ENCODE measurements around the gene BTBD2.

The BTBD2 gene

DNA sequence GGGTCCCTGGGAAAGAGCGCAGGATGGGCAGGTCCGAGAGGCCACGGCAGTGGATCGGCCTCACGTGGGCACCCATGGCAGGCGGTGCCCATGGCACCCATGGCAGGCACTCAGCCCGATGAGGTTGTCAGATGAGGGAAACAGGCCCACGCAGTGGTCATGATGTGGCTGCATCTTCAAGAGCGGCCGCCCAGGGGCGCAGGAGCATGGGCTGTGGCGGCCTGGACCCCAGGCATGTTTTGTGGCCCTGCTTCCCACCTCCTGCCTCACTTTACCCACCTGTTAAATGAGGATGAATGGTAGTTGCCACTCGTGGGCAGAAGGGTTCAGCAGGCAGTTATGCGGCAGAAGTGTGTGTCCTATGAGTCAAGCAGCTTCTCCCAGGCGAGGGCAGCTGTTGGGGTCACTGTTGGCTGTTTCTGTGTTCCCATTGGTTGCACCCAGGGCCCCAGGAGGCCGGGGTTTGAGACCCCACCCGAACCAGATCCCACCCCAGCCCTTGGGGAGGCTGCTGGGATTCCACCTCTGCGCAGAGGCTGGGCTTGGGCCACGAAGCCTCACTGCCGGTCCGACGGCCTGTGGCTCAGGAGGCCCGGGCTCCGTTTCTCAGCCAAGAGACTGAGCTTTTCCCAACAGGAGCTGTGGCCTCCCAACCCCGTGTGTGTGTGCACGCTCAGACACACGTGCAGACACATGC is 44.6 kb downstream of the BTBD2 start:
- Histone ChIP-seq H3K27me3 (no peaks in the 10 kb centered on the region), H3K9me3 (no peaks in the 10 kb centered on the region), H3K4me1 (no peaks in the 10 kb centered on the region), H3K36me3 (peaks cover 0 to 55% (median 29%) of the 10 kb centered on the region in 3 donors), H3K4me3 (no peak overlapping the region), H3K27ac (no peak overlapping the region)
- TF ChIP-seq, protein P1, sequence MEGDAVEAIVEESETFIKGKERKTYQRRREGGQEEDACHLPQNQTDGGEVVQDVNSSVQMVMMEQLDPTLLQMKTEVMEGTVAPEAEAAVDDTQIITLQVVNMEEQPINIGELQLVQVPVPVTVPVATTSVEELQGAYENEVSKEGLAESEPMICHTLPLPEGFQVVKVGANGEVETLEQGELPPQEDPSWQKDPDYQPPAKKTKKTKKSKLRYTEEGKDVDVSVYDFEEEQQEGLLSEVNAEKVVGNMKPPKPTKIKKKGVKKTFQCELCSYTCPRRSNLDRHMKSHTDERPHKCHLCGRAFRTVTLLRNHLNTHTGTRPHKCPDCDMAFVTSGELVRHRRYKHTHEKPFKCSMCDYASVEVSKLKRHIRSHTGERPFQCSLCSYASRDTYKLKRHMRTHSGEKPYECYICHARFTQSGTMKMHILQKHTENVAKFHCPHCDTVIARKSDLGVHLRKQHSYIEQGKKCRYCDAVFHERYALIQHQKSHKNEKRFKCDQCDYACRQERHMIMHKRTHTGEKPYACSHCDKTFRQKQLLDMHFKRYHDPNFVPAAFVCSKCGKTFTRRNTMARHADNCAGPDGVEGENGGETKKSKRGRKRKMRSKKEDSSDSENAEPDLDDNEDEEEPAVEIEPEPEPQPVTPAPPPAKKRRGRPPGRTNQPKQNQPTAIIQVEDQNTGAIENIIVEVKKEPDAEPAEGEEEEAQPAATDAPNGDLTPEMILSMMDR (IDR thresholded peaks at IDR 0.05) = no peak
- intact Hi-C loops (cut with DNase I; ENCODE audit: low total_unique reads) = no loop called here
- DNase-seq = no peak

DNA sequence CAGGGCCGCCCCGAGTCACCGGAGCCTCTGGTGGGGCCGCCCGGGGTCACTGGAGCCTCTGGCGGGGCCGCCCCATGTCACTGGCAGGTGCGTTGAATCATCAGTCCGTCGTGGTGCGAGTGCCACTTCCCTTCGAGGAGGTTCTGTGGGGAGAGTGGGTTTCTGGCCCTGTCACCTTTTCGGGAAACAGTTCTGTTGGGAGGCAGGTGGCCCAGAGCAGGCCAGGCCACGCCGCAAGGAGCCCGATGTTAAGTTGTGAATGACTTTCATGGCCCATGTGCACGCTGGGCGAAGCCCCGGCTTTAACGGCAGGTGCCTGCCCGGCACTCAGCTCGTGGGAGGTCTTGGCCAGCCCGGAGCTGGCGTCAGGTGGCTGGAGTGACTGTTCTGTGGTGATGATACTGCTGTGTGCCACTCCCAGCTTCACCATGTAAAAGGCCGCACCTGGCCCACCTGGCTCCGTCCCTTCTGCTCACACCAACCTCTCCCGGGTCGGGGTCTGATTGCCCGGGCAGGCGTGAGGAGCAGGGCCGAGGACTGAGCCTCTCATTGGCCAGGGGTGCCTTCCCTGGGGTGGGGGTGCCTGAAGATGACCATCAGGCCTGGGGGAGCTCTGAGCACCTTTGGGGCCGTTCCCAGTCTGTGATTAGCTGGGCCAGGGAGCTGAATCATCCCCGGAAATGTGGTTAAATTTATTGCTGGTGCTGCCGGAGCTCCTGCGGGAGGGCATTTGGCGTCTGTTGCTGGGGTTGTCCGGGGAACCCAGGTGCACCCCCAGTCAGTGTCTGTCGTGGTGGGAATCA is 45.3 kb downstream of the BTBD2 start:
- TF ChIP-seq, protein P1 (IDR thresholded peaks at IDR 0.05) = no peak
- no peak for DNase-seq
- H3K4me3 ChIP-seq = no peak overlapping the region
- intact Hi-C loops (cut with DNase I; ENCODE audit: low total_unique reads) = no loop called here
- H3K27ac ChIP-seq = no peak overlapping the region
- H3K36me3 ChIP-seq = peaks cover 0 to 47% (median 22%) of the 10 kb centered on the region in 3 donors
- no peaks in the 10 kb centered on the region for H3K27me3 ChIP-seq
- H3K9me3 ChIP-seq = no peaks in the 10 kb centered on the region
- H3K4me1 ChIP-seq = no peaks in the 10 kb centered on the region

DNA sequence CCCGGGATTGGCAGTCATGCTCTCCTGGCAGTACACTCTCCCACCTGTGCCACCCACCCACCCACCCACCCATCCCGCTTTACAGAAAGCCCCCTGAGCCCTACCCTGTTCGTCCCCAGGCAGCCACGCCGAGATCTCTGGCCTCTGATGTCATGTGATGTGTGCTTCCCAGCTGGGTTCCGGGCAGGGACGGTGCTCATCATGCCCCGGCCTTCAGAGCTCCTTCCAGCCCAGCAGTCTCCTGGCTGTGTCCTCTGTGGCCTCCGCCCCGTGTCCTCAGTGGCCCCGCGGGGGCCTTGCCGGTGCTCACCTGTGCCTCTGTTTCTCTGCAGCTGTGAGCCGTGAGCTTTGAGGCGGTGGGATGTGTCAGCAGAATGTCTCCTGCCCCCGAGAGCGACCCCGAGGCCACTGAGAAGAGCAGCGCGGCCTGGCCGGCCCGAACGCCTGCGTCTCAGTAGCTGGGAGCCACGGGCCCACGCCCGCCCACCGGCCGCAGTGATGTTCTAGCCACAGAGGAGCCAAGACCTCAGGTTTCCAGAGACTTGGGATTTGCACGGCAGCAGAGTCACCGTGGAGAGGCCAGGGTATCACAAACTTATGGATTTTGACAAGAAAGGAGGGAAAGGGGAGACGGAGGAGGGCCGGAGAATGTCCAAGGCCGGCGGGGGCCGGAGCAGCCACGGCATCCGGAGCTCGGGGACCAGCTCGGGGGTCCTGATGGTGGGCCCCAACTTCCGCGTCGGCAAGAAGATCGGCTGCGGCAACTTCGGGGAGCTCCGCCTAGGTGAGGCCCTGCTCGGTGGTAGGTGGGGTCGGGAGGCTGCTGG is 46.1 kb downstream of the BTBD2 start:
- peaks cover 0 to 39% (median 18%) of the 10 kb centered on the region in 3 donors for H3K36me3 ChIP-seq
- no peaks in the 10 kb centered on the region for H3K9me3 ChIP-seq
- TF ChIP-seq, protein P1 (IDR thresholded peaks at IDR 0.05) = no peak
- H3K27ac ChIP-seq = no peak overlapping the region
- no peak for DNase-seq
- H3K4me1 ChIP-seq = no peaks in the 10 kb centered on the region
- H3K4me3 ChIP-seq = no peak overlapping the region
- H3K27me3 ChIP-seq = no peaks in the 10 kb centered on the region
- intact Hi-C loops (cut with DNase I; ENCODE audit: low total_unique reads) = no loop called here

DNA sequence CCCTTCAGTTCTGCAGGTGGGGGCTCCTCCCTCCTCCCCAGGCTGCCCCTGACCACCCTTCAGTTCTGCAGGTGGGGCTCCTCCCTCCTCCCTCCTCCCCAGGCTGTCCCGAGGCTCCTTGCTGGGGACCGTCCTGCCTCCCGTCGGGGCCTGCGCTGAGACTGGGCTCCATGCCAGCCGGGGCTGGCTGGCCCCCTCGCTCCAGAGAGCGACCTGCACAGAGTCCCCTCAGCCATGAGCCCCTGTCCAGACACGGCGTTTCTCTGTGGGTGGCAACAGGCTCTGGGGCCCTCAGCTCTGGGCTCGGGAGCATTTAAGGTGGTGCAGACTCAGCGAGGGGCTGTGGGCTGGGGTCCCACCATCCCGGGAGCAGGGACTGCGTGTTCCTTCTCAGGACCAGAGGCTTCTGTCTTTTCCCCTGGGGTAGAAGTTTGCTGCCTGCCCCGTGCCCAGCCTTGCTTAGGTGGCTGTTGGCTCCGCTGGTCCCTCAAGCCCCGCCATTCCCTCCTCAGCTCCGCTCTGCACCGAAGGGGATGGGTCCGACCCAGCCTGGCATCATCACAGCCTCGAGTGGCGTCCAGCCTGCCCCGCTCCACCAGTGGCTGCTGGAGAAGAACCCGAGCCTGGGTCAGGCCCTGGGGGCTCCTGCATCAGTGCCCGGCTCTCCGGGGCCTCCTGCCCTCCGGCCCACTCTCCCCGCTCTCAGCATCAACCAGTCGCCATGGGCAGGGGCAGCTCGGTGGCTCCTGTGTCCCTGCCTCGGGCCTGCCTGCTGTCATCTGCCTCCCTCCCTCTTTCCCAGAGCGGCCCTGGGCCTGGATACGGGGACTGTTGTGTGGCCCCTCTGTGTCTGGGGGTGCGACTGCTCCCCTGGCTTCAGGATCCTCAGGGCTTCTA is 47.0 kb downstream of the BTBD2 start:
- TF ChIP-seq, protein P1 (IDR thresholded peaks at IDR 0.05) = no peak
- no peak overlapping the region for H3K4me3 ChIP-seq
- no peaks in the 10 kb centered on the region for H3K4me1 ChIP-seq
- no peaks in the 10 kb centered on the region for H3K27me3 ChIP-seq
- intact Hi-C loops (cut with DNase I; ENCODE audit: low total_unique reads) = no loop called here
- H3K27ac ChIP-seq = no peak overlapping the region
- peaks cover 0 to 37% (median 18%) of the 10 kb centered on the region in 3 donors for H3K36me3 ChIP-seq
- DNase-seq = no peak
- no peaks in the 10 kb centered on the region for H3K9me3 ChIP-seq
